ENCODE measurements around the gene CELF4.
"Not testable (repeated sequence)": the region's sequence is repeated elsewhere in the genome, so short reads cannot be mapped to it uniquely, and the experiment has no call there.

CELF4 gene

DNA sequence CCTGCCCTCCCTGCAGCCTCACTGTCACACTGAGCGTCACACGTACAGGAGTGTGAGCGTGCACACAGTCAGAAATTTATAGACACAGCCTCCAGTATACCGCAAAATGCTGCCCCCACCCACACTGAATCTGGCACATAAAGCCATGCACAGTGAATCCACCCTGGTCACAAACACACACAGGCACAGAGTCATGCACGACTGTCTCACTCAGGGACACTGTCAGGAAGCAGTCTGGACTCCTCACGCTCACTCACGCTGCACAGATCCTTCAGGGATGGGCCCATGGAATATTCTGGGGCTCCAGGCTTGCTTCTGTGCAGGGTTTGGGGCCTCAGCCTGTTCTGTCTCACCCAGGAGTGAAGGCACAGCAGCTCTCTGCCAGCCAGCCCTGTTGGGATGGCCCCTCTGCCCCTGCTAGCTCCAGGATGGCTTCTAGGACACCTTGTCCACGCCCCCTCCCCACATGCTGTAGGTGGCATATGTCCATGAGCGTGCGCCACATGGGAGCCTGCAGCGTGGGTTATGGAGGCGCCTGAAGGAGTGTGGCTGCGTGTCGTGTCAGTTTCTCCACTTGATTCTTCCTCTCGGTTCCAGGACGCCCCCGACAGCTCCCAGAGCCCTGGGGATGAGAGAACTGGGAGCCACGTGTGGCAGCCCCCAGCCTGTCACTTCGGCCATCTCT lies 175.8 kb downstream of the CELF4 start:
- no peak for DNase-seq
- no peak for ATAC-seq

DNA sequence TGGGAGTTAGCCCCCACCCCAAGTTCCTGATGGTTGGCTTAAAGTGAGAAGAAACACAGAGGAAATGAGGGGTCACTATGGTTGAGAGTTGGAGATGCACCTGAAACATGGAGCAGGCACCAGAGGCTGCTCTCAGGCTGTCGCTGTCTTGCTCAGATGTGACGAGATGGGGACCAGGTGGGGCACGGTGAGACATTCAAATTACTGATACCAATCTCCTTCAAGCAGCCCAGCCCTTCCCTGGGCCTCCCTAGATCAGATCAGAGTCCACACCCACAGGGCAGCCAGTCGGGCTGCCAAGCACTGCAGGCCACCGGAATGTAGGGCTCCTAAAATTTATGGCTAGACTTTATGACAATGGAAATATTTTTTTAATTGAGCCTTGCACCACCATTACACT lies 176.6 kb downstream of the CELF4 start:
- DNase-seq (no peak), ATAC-seq (no peak)

DNA sequence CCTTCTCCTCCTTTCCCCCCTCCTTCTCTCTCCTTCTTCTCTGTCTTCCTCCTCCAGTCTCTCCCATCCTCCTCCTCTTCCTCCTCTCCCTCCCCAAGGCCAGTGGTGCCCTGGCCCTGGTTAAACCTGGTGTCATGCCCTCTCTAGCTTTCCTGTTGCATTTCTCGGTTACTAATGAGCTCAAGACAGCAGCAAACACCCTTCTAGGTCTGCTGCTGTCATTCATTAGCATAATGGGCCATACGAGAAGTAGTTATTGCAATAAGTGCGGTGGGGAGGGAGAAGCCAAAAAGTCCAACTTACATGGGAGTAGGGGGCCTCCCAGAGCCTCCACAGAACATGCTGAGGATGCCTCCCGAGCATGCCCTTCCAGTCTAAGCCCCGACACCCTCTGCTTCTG lies 177.2 kb downstream of the CELF4 start:
- no peak for DNase-seq
- no peak for ATAC-seq

- no peak for ATAC-seq
- DNase-seq: no peak
Measured at GRCh38 chr18:37385846-37386778, 179.5 kb downstream of the CELF4 start.

GRCh38 chr18:37383846-37384595 lies 181.6 kb downstream of the CELF4 start:
- ATAC-seq: no peak
- no peak for DNase-seq

- DNase-seq (no peak), ATAC-seq (no peak)
Measured at GRCh38 chr18:37383036-37383785, 182.4 kb downstream of the CELF4 start.

GRCh38 chr18:37381554-37381953 lies 184.0 kb downstream of the CELF4 start:
- DNase-seq (no peak), ATAC-seq (no peak)

DNA sequence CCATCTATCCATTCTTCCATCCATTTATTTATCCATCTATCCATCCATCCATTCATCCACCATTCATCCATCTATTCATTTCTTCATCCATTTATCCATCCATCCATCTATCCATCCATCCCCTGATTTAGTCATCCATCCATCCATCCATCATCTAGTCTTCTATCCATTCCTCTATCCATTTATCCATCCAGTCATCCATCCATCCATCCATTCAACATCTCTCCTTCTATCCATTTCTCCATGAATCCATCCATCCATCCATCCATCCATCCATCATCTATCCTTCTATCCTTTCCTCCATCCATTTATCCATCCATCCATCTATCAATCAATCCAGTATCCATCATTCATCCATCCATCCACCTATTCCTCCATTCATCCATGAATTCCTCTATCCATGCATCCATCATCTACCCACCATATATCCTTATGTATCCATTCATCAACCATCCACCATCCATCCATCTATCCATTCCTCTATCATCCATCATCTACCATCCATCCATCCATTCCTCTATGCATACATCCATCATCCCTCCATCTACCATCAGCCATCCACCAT lies 185.0 kb downstream of the CELF4 start:
- no peak for ATAC-seq
- DNase-seq: no peak

GRCh38 chr18:37378336-37379010 lies 187.1 kb downstream of the CELF4 start:
- DNase-seq: no peak
- no peak for ATAC-seq

- ATAC-seq (no peak), DNase-seq (no peak)
Measured at GRCh38 chr18:37375181-37375580, 190.4 kb downstream of the CELF4 start.

- ATAC-seq (no peak), DNase-seq (no peak)
Measured at GRCh38 chr18:37368110-37368954, 197.3 kb downstream of the CELF4 start.

- DNase-seq (no peak), ATAC-seq (no peak)
Measured at GRCh38 chr18:37364237-37364636, 201.4 kb downstream of the CELF4 start.

- ATAC-seq: peak; percentile 37
- no peak for DNase-seq
Measured at GRCh38 chr18:37362158-37362890, 203.3 kb downstream of the CELF4 start.

- no peak for DNase-seq
- ATAC-seq: no peak
Measured at GRCh38 chr18:37361335-37362157, 204.1 kb downstream of the CELF4 start.

DNA sequence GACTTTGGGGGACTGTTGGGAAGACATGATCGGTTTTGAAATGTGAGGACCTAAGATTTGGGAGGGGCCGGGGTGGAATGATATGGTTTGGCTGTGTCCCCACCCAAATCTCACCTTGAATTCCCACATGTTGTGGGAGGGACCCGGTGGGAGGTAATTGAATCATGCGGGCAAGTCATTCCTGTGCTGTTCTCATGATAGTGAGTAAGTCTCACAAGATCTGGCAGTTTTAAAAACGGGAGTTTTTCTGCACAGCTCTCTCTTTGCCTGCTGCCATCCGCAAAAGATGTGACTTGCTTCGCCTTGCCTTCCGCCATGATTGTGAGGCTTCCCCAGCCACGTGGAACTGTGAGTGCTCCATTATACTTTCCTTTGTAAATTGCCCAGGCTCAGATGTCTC lies 207.5 kb downstream of the CELF4 start:
- not testable (repeated sequence) for DNase-seq, ATAC-seq

DNA sequence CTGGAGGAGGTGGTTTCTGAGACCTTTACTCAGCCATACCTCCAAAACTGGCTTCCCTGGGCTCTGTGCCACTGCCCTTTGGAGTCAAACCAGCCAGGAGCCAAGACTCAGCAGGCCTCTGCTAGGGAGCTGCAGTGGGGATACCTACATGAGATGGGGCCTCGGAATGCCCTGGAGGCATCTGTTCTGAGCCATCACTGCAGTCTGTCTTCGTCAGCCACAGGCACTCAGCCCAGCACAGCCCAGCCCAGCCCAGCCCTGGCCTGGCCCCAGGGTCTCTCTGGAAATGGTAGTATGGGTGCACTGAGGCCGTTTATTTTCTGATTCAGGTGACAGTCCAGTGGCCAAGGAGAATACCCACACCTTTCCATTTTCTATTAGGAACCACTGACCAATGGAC lies 209.8 kb downstream of the CELF4 start:
- DNase-seq: no peak
- no peak for ATAC-seq

- DNase-seq (no peak), ATAC-seq (no peak)
Measured at GRCh38 chr18:37351110-37351509, 214.5 kb downstream of the CELF4 start.

DNA sequence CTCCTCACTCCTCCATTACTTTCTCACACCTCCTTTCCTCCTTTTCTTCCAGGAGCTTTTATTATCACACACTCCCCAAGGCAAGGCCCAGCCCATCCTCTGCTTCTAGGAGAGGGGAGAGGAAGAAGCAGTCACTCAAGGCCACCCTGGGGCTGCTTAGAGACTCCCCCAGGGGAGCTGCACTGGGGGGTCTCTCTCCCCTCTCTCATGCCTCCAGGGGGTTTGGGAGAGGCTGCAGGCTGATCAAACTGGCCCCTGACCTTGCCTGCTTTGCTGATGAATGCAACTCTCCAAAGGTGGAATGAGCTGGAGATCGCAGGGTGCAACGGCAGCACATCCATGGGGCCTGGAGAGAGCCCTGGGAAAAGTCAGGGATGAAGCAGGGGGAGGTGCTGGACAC lies 216.9 kb downstream of the CELF4 start:
- ATAC-seq: no peak
- no peak for DNase-seq

DNA sequence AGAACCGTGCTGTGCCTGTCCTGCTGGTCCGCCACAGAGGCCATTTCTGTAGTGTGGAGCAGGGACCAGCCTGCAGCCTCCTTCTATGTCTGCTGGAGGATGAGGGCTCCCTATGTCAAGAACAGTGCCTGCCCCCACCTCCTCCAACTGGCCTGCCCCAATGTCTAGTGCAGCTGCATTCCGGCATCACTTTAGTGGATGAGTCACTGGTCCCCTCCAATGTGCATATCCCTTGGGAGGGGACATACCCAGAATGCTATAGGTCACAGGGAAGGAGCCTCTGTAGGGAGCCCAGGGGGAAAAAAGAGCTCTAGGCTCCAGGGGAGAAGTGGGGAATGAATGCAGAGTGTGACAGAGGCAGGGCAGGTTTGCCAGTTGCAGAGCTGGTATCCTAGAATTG lies 219.6 kb downstream of the CELF4 start:
- ATAC-seq (no peak), DNase-seq (no peak)
